K562 (cell line): Measurements from ENCODE around the gene RPL28.

Experiments
- MNT ChIP-seq, 2 experiments: fragments of 450-650 bp; conservative IDR thresholded peaks; 2 replicates each; pipeline ENCODE4 v1.6.1; 2017; ENCODE audit warnings: mild to moderate bottlenecking in 2 of 2, moderate library complexity in 2 of 2
- RCOR1 ChIP-seq, 2 experiments: IDR thresholded peaks; 2 replicates each; pipeline ENCODE4 v1.6.1; 2012; ENCODE audit warnings: low read depth in 2 of 2, low read length in 2 of 2, borderline replicate concordance in 1 of 2, improper control_type of control experiment in 1 of 2
- ZKSCAN8 ChIP-seq: fragments of 200-800 bp; sonication (Bioruptor generic); IDR thresholded peaks from 2 replicates; pipeline ENCODE4 v1.6.1; 2016; ENCODE audit warnings: missing genetic modification characterization, missing compliant biosample characterization

GRCh38 chr19:55352549-55353145, 33.1 kb upstream of the RPL28 start:
- TF ChIP-seq RCOR1 (IDR thresholded peaks at IDR 0.05; ENCODE audit: borderline replicate concordance in 1 of 2, low read depth in 2 of 2, low read length in 2 of 2), result no peak
- TF ChIP-seq ZKSCAN8 (CRISPR knock-in tag), result no peak
- no peak for TF ChIP-seq MNT (conservative IDR thresholded peaks at IDR 0.05)
